A549 (cell line): Measurements from ENCODE around the gene EVX2. TPM values are rescaled to one million over a fixed set of nuclear protein-coding genes. Genes with fewer than 3 reads are reported as not detected.

Experiments
- ATAC-seq, 2 experiments: fragments of 200-7000 bp in 1 of 2; fragments of >200 bp in 1 of 2; cut with Nextera tagmentation in 1 of 2; cut with Tn5 transposase in 1 of 2; 3 replicates each; pipeline versions ENCODE4 v1.8.0 to v1.9.1; 2018 to 2020; ENCODE audit warnings: mild to moderate bottlenecking in 1 of 2, moderate library complexity in 1 of 2
- CTCF ChIA-PET: fragments of 300-600 bp; sonication (Branson Sonifier 250); formaldehyde crosslinking; extraction: SDS; loops from one replicate; lab custom pipeline; 2021; ENCODE audit warnings: antibody characterized with exemption, inconsistent platforms; lab: Yijun Ruan, JAX
- POLR2A ChIA-PET: fragments of 350-600 bp; formaldehyde crosslinking; extraction: SDS; loops from one replicate; lab custom pipeline; 2021; ENCODE audit warnings: antibody characterized with exemption, inconsistent platforms; lab: Yijun Ruan, JAX
- DNase-seq, 2 experiments: peaks; one replicate each; pipeline versions ENCODE4 v3.0.0 to v3.0.0-alpha.2; 2011 to 2016; ENCODE audit warnings: low read depth in 1 of 2, low spot score in 1 of 2
- FAIRE-seq: peaks from 2 replicates; lab custom pipeline; 2011; peaks lifted over from hg19 to GRCh38; lab: Jason Lieb, UNC
- H3K27ac ChIP-seq, 2 experiments: fragments of >200 bp; sonication (Bioruptor Twin); formaldehyde crosslinking; 3 replicates each; pipeline ENCODE4 v1.5.1; 2016 to 2017
- H3K4me1 ChIP-seq: fragments of >200 bp; sonication (Bioruptor Twin); formaldehyde crosslinking; 3 replicates; pipeline ENCODE4 v1.6.1; 2016
- H3K4me2 ChIP-seq: fragments of >200 bp; sonication (Bioruptor Twin); formaldehyde crosslinking; 3 replicates; pipeline ENCODE4 v1.6.1; 2016
- H3K4me3 ChIP-seq: fragments of >200 bp; sonication (Bioruptor Twin); formaldehyde crosslinking; 3 replicates; pipeline ENCODE4 v1.5.1; 2016
- H3K9me3 ChIP-seq: fragments of >200 bp; sonication (Bioruptor Twin); formaldehyde crosslinking; 3 replicates; pipeline ENCODE4 v1.6.1; 2016
- CBX8 ChIP-seq: fragments of 200-600 bp; sonication (generic); IDR thresholded peaks from 2 replicates; pipeline ENCODE4 v1.6.1; 2016
- CEBPB ChIP-seq, 2 experiments: fragments of >200 bp in 1 of 2; sonication (Bioruptor Twin) in 1 of 2; formaldehyde crosslinking in 1 of 2; IDR thresholded peaks; 2 replicates each; pipeline ENCODE4 v1.6.1; 2012 to 2016
- EP300 ChIP-seq, 2 experiments: fragments of >200 bp; sonication (Bioruptor Twin); formaldehyde crosslinking; IDR thresholded peaks; 2 replicates in 1 of 2; 3 replicates in 1 of 2; pipeline ENCODE4 v1.6.1; 2016 to 2017
- ESRRA ChIP-seq: fragments of 150-350 bp; IDR thresholded peaks from 2 replicates; pipeline ENCODE4 v1.6.1; 2014; ENCODE audit warnings: mild to moderate bottlenecking, low read length, borderline replicate concordance
- FOSL2 ChIP-seq, 2 experiments: fragments of 450-650 bp in 1 of 2; fragments of >200 bp in 1 of 2; sonication (Bioruptor Twin) in 1 of 2; formaldehyde crosslinking; IDR thresholded peaks; 2 replicates each; pipeline versions ENCODE4 v1.5.0 to v1.6.1; 2016 to 2020; ENCODE audit warnings: mild to moderate bottlenecking in 1 of 2, moderate library complexity in 1 of 2
- FOXS1 ChIP-seq: fragments of 250-450 bp; sonication (Bioruptor Pico); IDR thresholded peaks from 2 replicates; pipeline ENCODE4 v1.5.0; 2020; ENCODE audit warnings: mild to moderate bottlenecking, moderate library complexity
- HDAC2 ChIP-seq: fragments of 200-600 bp; sonication (generic); IDR thresholded peaks from 2 replicates; pipeline ENCODE4 v1.6.1; 2016
- HEYL ChIP-seq: fragments of 250-450 bp; sonication (Bioruptor Pico); IDR thresholded peaks from 2 replicates; pipeline ENCODE4 v1.8.0; 2021; ENCODE audit warnings: mild to moderate bottlenecking, moderate library complexity
- JUN ChIP-seq, 2 experiments: fragments of >200 bp; sonication (Bioruptor Twin); formaldehyde crosslinking; IDR thresholded peaks; 2 replicates in 1 of 2; 3 replicates in 1 of 2; pipeline ENCODE4 v1.6.1; 2016 to 2017
- KDM1A ChIP-seq: fragments of 200-600 bp; sonication (generic); IDR thresholded peaks from 2 replicates; pipeline ENCODE4 v1.6.1; 2016; ENCODE audit warnings: low read depth, mild to moderate bottlenecking
- MAFK ChIP-seq: fragments of 450-650 bp; IDR thresholded peaks from 2 replicates; pipeline ENCODE4 v1.6.1; 2014; ENCODE audit not compliant: partially characterized antibody
- NFE2L2 ChIP-seq: fragments of 150-350 bp; conservative IDR thresholded peaks from 2 replicates; pipeline ENCODE4 v1.6.1; 2014; ENCODE audit warnings: low read length
- POLR2A ChIP-seq: IDR thresholded peaks from 2 replicates; pipeline ENCODE4 v1.6.1; 2012; ENCODE audit warnings: mild to moderate bottlenecking, low read length
- RCOR1 ChIP-seq: fragments of 150-350 bp; IDR thresholded peaks from 2 replicates; pipeline ENCODE4 v1.6.1; 2014; ENCODE audit warnings: antibody characterized with exemption, low read length, low read depth
- RFX5 ChIP-seq: fragments of 450-650 bp; IDR thresholded peaks from 2 replicates; pipeline ENCODE4 v1.7.1; 2014; ENCODE audit warnings: antibody characterized with exemption, mild to moderate bottlenecking, moderate library complexity
- RNF2 ChIP-seq: fragments of 200-600 bp; sonication (generic); IDR thresholded peaks from 2 replicates; pipeline ENCODE4 v1.6.1; 2016; ENCODE audit warnings: low read depth, mild to moderate bottlenecking, antibody characterized with exemption, moderate library complexity, borderline replicate concordance
- SMC3 ChIP-seq: fragments of >200 bp; sonication (Bioruptor Twin); formaldehyde crosslinking; IDR thresholded peaks from 3 replicates; pipeline ENCODE4 v1.6.1; 2018; ENCODE audit warnings: inconsistent platforms
- SREBF2 ChIP-seq: fragments of 450-650 bp; IDR thresholded peaks from 2 replicates; pipeline ENCODE4 v1.6.1; 2014; ENCODE audit warnings: mild to moderate bottlenecking, moderate library complexity
- ZNF302 ChIP-seq: fragments of 250-450 bp; sonication (Bioruptor Pico); IDR thresholded peaks from 2 replicates; pipeline ENCODE4 v1.9.0; 2021; ENCODE audit warnings: inconsistent platforms, mild to moderate bottlenecking, moderate library complexity
- WGBS: methylation state at CpG from one replicate; pipeline ENCODE4 v1.1.6; 2017; ENCODE audit errors: missing lambda C conversion rate; 5-methylcytosine and 5-hydroxymethylcytosine counted together
- polyA plus RNA-seq, 4 experiments: library from polyadenylated mRNA; depleted of rRNA in 3 of 4; stranded (reverse); fragments of >200 nt; fragmentation: RNase III in 1 of 4; extraction: RNeasy Plus Mini Kit Qiagen cat#74134 plus additional on column Dnase treatment in 1 of 4; gene quantifications; 2 replicates in 3 of 4; 3 replicates in 1 of 4; pipeline ENCODE4 v1.2.3, GENCODE V29; 2011 to 2017
- TF ChIP-seq, protein P1 (sequence below): fragments of >200 bp; sonication (Bioruptor Twin); formaldehyde crosslinking; IDR thresholded peaks from 3 replicates; pipeline ENCODE4 v1.5.1; 2016
- TF ChIP-seq, protein P2 (sequence below): fragments of >200 bp; sonication (Bioruptor Twin); formaldehyde crosslinking; IDR thresholded peaks from 3 replicates; pipeline ENCODE4 v1.6.1; 2016
- TF ChIP-seq, protein P3 (sequence below): fragments of >200 bp; sonication (Bioruptor Twin); formaldehyde crosslinking; IDR thresholded peaks from 2 replicates; pipeline ENCODE4 v1.6.1; 2016
- TF ChIP-seq, protein P4 (sequence below): IDR thresholded peaks from 2 replicates; pipeline ENCODE4 v1.6.1; 2012; ENCODE audit warnings: low read depth, borderline replicate concordance

The EVX2 gene
- polyA plus RNA-seq, 2 of the 4 experiments (the other 2 are of a cell fraction): 0.03 TPM; not detected in 1

DNA sequence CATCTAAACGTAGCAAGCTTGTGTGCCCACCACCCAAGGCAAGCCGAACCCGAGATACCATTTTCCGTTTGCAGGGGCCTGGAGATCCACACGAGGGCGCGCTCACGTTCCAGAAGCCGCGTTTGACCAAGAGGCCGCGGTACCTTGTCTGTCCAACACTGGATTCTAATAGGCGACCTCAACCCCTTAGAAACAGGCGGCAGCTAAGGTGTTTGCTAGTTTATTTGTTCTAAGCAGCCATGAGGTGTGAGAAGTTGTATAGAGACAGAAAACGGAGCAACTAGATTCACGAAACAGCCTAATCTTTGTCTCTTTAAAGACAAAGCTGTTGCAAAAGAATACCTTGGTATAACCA is 27.5 kb upstream of the EVX2 start (continued):
- TF ChIP-seq, protein P1, sequence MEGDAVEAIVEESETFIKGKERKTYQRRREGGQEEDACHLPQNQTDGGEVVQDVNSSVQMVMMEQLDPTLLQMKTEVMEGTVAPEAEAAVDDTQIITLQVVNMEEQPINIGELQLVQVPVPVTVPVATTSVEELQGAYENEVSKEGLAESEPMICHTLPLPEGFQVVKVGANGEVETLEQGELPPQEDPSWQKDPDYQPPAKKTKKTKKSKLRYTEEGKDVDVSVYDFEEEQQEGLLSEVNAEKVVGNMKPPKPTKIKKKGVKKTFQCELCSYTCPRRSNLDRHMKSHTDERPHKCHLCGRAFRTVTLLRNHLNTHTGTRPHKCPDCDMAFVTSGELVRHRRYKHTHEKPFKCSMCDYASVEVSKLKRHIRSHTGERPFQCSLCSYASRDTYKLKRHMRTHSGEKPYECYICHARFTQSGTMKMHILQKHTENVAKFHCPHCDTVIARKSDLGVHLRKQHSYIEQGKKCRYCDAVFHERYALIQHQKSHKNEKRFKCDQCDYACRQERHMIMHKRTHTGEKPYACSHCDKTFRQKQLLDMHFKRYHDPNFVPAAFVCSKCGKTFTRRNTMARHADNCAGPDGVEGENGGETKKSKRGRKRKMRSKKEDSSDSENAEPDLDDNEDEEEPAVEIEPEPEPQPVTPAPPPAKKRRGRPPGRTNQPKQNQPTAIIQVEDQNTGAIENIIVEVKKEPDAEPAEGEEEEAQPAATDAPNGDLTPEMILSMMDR: peak; percentile 82
- no peak for TF ChIP-seq EP300 (IDR thresholded peaks at IDR 0.05)
- TF ChIP-seq, all 56 proteins: peak for 3

DNA sequence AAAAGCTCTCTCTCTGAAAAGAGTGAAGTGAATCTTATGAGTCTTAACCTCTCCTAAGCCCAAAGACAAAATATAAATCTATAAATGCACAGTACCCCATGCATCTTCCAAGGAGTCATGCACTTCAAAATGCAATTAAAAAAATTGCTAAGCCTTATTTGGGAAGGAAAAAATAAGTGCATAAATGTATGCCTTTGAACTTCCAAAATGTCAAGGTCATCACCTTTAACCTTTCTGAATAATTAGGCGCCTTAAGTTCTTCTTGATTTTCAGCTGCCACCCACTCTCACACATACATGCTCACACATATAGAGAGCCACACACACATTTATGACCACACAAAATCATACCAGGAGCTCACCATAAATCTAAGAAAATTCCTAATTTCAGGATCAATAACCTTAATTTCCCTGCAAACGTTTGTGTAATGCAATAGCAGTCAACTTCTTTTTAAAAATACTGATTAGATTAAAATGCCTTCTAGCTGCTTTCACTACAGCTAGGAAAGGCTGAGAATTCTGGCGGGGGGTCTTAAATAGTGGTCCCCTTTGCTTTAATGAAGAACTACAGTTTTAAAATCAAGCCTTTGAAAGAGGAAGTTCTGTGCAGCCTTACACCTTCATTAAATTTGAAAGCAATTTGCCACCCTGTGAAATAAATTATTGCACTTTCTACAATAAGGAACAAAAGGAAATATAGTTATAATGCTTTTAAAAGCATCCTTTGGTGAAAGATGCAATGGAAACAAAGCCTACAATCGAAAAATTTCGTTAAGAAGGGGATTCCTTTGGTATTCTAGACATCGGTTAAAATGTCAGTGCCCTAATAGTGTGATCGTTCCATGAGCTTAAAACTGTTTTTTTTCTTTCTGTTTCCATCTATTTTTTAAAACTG is 26.9 kb upstream of the EVX2 start:
- FAIRE-seq (no peak), ATAC-seq (no peak), DNase-seq (no peak)
- CTCF ChIA-PET: interaction anchor here (0.7 to 3.7 kb wide), 29 partner anchors 9 to 1642 kb away, joined by 3 to 36 read pairs (median 4); partner anchors contain the start of gene HOXD9
- H3K4me1 ChIP-seq: peaks cover 13% of the 10 kb centered on the region
- no peaks in the 10 kb centered on the region for H3K9me3 ChIP-seq
- peak overlapping the region; percentile 58; the same call in 2 of the 3 replicates for H3K4me2 ChIP-seq
- TF ChIP-seq CEBPB (IDR thresholded peaks at IDR 0.05) (no peak), NFE2L2 (no peak), CBX8 (no peak), MAFK (no peak), RCOR1 (no peak), FOSL2 (IDR thresholded peaks at IDR 0.05) (no peak), FOSL2 (CRISPR knock-in tag; IDR thresholded peaks at IDR 0.05) (no peak)
- TF ChIP-seq, protein P2, sequence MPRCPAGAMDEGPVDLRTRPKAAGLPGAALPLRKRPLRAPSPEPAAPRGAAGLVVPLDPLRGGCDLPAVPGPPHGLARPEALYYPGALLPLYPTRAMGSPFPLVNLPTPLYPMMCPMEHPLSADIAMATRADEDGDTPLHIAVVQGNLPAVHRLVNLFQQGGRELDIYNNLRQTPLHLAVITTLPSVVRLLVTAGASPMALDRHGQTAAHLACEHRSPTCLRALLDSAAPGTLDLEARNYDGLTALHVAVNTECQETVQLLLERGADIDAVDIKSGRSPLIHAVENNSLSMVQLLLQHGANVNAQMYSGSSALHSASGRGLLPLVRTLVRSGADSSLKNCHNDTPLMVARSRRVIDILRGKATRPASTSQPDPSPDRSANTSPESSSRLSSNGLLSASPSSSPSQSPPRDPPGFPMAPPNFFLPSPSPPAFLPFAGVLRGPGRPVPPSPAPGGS: no peak
- TF ChIP-seq, protein P3, sequence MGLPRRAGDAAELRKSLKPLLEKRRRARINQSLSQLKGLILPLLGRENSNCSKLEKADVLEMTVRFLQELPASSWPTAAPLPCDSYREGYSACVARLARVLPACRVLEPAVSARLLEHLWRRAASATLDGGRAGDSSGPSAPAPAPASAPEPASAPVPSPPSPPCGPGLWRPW: no peak
- TF ChIP-seq, protein P4, sequence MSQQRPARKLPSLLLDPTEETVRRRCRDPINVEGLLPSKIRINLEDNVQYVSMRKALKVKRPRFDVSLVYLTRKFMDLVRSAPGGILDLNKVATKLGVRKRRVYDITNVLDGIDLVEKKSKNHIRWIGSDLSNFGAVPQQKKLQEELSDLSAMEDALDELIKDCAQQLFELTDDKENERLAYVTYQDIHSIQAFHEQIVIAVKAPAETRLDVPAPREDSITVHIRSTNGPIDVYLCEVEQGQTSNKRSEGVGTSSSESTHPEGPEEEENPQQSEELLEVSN: no peak
- 53% methylated on average over 7 of the region's 7 CpGs for WGBS
- POLR2A ChIA-PET: no interaction called here
- no peak overlapping the region for H3K27ac ChIP-seq
- no peak overlapping the region for H3K4me3 ChIP-seq

DNA sequence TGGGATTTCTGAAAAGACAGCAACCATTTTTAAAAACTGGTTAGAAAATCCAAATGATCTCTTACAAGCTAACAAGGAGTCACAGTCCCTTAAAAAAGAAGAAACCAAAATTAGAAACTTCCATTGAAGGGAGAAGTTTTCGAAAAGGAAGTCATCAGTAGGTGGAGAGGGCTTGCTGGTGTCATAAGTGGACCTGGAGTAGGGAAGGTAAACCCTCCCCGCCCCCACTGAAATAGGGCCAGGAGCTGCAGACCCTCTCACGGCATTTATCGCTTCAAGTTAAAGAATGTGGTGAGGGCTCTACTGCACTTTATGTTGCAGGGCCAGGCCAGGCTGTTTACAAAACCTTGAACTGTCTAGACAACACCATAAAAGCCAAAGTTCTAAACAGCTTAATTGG is 26.2 kb upstream of the EVX2 start:
- Histone ChIP-seq H3K4me3 (no peak overlapping the region), H3K4me2 (no peak overlapping the region), H3K4me1 (peaks cover 20% of the 10 kb centered on the region), H3K27ac (no peak overlapping the region), H3K9me3 (no peaks in the 10 kb centered on the region)
- ATAC-seq (no peak), DNase-seq (no peak), FAIRE-seq (no peak)
- 89% methylated on average over 4 of the region's 4 CpGs for WGBS
- ChIA-PET POLR2A (no interaction called here), CTCF (interaction anchor here (0.8 to 3.7 kb wide), 14 partner anchors 10 to 1039 kb away, joined by 3 to 36 read pairs (median 5); partner anchors contain the start of gene HOXD9)
- TF ChIP-seq, protein P2: no peak

DNA sequence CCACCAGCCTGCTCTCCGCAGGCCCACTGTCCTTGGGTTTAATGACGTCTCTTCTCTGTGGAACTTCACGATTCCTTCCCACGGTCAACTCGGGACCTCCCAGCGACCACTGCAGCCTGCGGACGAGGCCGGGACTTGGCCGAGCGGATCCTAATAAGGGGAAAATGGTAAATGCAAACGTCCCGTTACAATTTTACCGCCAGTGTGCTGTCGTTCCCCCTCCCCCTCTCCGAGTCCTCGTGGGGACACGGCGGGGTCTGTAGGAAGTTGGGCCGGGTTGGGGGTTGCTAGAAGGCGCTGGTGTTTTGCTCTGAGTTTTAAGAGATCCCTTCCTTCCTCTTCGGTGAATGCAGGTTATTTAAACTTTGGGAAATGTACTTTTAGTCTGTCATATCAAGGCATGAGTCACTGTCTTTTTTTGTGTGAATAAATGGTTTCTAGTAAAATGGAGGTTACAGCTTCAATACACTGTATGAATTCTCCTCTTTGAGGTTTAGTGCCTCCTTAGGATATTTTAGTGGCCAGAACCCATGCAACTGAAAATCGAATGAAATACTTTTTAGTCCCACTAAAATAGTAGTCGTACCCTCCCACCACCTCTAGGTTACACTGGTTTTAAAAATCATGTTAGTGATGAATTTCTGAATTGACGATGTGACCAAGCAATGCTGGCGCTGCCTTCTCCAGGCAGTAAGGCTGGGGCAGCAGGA is 25.6 kb upstream of the EVX2 start:
- 91% methylated on average over 26 of the region's 26 CpGs for WGBS
- ChIA-PET POLR2A (no interaction called here), CTCF (interaction anchor here (0.8 to 3.4 kb wide), 7 partner anchors 12 to 547 kb away, joined by 3 to 18 read pairs (median 5); partner anchors contain the start of gene HOXD9)
- Histone ChIP-seq H3K4me3 (no peak overlapping the region), H3K4me1 (peaks cover 21% of the 10 kb centered on the region), H3K4me2 (no peak overlapping the region), H3K9me3 (no peaks in the 10 kb centered on the region), H3K27ac (no peak overlapping the region)
- no peak for FAIRE-seq
- DNase-seq: no peak
- ATAC-seq: no peak
- TF ChIP-seq SMC3 (no peak), RFX5 (no peak), ZNF302 (CRISPR knock-in tag) (no peak), KDM1A (no peak), FOXS1 (CRISPR knock-in tag) (no peak), HEYL (CRISPR knock-in tag) (no peak), POLR2A (no peak), RNF2 (no peak), ESRRA (no peak), SREBF2 (no peak), HDAC2 (no peak), JUN (IDR thresholded peaks at IDR 0.05) (no peak)
- TF ChIP-seq, protein P2: no peak
